A673 (cell line): ENCODE results near the gene METTL22. TPM values are rescaled to one million over a fixed set of nuclear protein-coding genes. Genes with fewer than 3 reads are reported as not detected.

Source experiments
- BruUV-seq: library from RNA; stranded (reverse); fragments of 400-500 nt; replicated peaks from 2 replicates; lab custom pipeline; 2021; lab: Mats Ljungman, UMichigan
- CTCF ChIA-PET: fragments of 300-600 bp; sonication (Branson Sonifier 250); formaldehyde crosslinking; loops from one replicate; lab custom pipeline; 2022; ENCODE audit warnings: antibody characterized with exemption; lab: Charles Lee
- POLR2A ChIA-PET: fragments of 300-600 bp; sonication (Branson Sonifier 250); formaldehyde crosslinking; loops from one replicate; lab custom pipeline; 2022; ENCODE audit warnings: antibody characterized with exemption; ENCODE audit not compliant: low non-redundant PET; lab: Charles Lee
- DNase-seq: peaks from one replicate; pipeline ENCODE4 v3.0.0-alpha.2; 2015; ENCODE audit warnings: low spot score
- H3K27ac ChIP-seq: fragments of 200-600 bp; sonication (generic); 2 replicates; pipeline ENCODE4 v1.5.1; 2016; ENCODE audit warnings: mixed run types, low read depth, mild to moderate bottlenecking, mixed read lengths, antibody characterized with exemption, low read length; ENCODE audit not compliant: poor library complexity, severe bottlenecking
- H3K27me3 ChIP-seq: fragments of 200-600 bp; sonication (generic); replicated peaks from 2 replicates; pipeline ENCODE4 v1.6.1; 2017; ENCODE audit warnings: mixed run types, low read depth, mild to moderate bottlenecking, mixed read lengths, antibody characterized with exemption, low read length; ENCODE audit not compliant: insufficient read depth, poor library complexity
- H3K36me3 ChIP-seq: fragments of 200-600 bp; sonication (generic); 2 replicates; pipeline ENCODE4 v1.6.1; 2016; ENCODE audit warnings: mixed run types, mild to moderate bottlenecking, mixed read lengths, antibody characterized with exemption, low read length; ENCODE audit not compliant: insufficient read depth, poor library complexity, severe bottlenecking
- H3K4me1 ChIP-seq: fragments of 200-600 bp; sonication (generic); 2 replicates; pipeline ENCODE4 v1.6.1; 2017; ENCODE audit warnings: mixed run types, mild to moderate bottlenecking, mixed read lengths, antibody characterized with exemption, low read length; ENCODE audit not compliant: insufficient read depth, poor library complexity, severe bottlenecking
- H3K4me3 ChIP-seq: fragments of 200-600 bp; sonication (generic); 2 replicates; pipeline ENCODE4 v1.5.1; 2016; ENCODE audit warnings: low read depth, mixed run types, mild to moderate bottlenecking, mixed read lengths, low read length; ENCODE audit not compliant: poor library complexity, severe bottlenecking
- H3K9me3 ChIP-seq: fragments of 200-600 bp; sonication (generic); 2 replicates; pipeline ENCODE4 v1.6.1; 2016; ENCODE audit warnings: mixed run types, low read depth, mild to moderate bottlenecking, mixed read lengths, antibody characterized with exemption, low read length; ENCODE audit not compliant: poor library complexity, severe bottlenecking
- EZH2 ChIP-seq: fragments of 200-600 bp; sonication (generic); IDR thresholded peaks from 2 replicates; pipeline ENCODE4 v1.6.1; 2017; ENCODE audit warnings: borderline replicate concordance, low read depth, mild to moderate bottlenecking, mixed read lengths, antibody characterized with exemption, low read length; ENCODE audit not compliant: poor library complexity, severe bottlenecking
- intact Hi-C: fragments of 100-400 bp; cut with micrococcal nuclease; formaldehyde crosslinking; loops from one replicate; pipeline ENCODE4 v1.10.0; 2022; ENCODE audit not compliant: unreplicated experiment
- total RNA-seq: library from RNA; stranded (reverse); gene quantifications from 2 replicates; pipeline ENCODE4 v1.2.3, GENCODE V29; 2021
- TF ChIP-seq, protein P1 (sequence below): fragments of 300-800, 200-600 bp; sonication (generic); conservative IDR thresholded peaks from 2 replicates; pipeline ENCODE4 v1.5.1; 2017; ENCODE audit warnings: low read depth, mild to moderate bottlenecking, antibody characterized with exemption, low read length, moderate library complexity, mixed read lengths

The METTL22 gene
- total RNA-seq, 1 experiment from 2014 or later, result 91.2 TPM

DNA sequence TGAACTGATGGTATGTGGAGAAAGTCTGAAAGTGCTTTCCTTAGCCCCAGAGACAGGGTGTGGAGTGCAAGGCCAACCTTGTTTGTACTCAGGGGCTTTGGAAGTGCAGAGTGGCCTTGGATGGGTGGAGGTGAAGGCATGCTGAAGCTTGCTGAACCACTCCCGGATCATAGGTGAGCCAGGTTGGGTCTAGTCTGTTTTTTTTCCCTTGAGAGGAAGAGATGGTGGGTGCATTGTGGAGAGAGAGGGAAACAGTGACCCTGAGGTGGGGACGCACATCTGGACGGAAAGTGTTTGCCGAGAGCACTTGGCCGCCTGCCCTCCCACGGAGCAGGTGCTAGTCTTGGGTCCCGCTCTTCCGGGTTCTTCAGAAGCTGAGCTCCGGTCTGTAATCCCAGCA lies 65.4 kb downstream of the METTL22 start:
- ChIA-PET POLR2A (no interaction called here), CTCF (no interaction called here)
- DNase-seq, result no peak
- Histone ChIP-seq H3K4me1 (no peaks in the 10 kb centered on the region), H3K36me3 (no peaks in the 10 kb centered on the region), H3K27me3 (no peaks in the 10 kb centered on the region), H3K4me3 (no peak overlapping the region), H3K27ac (no peak overlapping the region), H3K9me3 (peaks cover 15% of the 10 kb centered on the region)
- intact Hi-C loops, result no loop called here
- TF ChIP-seq, protein P1, sequence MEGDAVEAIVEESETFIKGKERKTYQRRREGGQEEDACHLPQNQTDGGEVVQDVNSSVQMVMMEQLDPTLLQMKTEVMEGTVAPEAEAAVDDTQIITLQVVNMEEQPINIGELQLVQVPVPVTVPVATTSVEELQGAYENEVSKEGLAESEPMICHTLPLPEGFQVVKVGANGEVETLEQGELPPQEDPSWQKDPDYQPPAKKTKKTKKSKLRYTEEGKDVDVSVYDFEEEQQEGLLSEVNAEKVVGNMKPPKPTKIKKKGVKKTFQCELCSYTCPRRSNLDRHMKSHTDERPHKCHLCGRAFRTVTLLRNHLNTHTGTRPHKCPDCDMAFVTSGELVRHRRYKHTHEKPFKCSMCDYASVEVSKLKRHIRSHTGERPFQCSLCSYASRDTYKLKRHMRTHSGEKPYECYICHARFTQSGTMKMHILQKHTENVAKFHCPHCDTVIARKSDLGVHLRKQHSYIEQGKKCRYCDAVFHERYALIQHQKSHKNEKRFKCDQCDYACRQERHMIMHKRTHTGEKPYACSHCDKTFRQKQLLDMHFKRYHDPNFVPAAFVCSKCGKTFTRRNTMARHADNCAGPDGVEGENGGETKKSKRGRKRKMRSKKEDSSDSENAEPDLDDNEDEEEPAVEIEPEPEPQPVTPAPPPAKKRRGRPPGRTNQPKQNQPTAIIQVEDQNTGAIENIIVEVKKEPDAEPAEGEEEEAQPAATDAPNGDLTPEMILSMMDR, result no peak
- no peak for TF ChIP-seq EZH2
- BruUV-seq, result no TSS peak

- intact Hi-C loops, result no loop called here
These were observed 68.2 kb downstream of the METTL22 start for GRCh38 chr16:8689686-8690085.

DNA sequence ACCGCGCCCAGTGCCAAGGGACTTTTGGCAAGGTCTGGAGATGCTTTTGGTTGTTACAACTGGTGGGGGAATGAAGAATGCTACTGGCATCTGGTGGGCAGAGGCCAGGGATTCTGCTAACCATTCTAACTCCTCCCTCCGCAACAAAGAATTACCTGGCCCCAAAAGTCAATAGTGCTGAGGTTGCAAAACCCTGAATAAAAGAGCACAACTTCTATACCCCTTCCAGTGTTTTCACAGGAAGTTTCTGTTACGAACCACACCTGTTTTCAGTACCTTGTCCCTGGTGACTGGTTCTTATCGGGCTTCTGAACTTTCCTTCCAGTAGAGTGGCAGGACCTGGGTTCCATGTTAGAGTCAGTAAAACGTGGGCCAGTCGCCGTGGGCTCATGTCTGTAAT lies 70.2 kb downstream of the METTL22 start:
- intact Hi-C loops, result no loop called here
- no TSS peak for BruUV-seq
- no peak for TF ChIP-seq EZH2
- TF ChIP-seq, protein P1, result no peak
- Histone ChIP-seq H3K27ac (no peak overlapping the region), H3K27me3 (no peaks in the 10 kb centered on the region), H3K4me3 (no peak overlapping the region), H3K36me3 (no peaks in the 10 kb centered on the region), H3K9me3 (peaks cover 15% of the 10 kb centered on the region), H3K4me1 (no peaks in the 10 kb centered on the region)
- ChIA-PET CTCF (no interaction called here), POLR2A (no interaction called here)
- DNase-seq, result no peak

More at GRCh38 chr16:8689686-8690085, 68.2 kb downstream of the METTL22 start:
- H3K27ac ChIP-seq, result no peak overlapping the region
- H3K27me3 ChIP-seq, result no peaks in the 10 kb centered on the region
- ChIA-PET POLR2A (no interaction called here), CTCF (no interaction called here)
- H3K9me3 ChIP-seq, result peaks cover 15% of the 10 kb centered on the region
- H3K4me3 ChIP-seq, result no peak overlapping the region
- no peaks in the 10 kb centered on the region for H3K4me1 ChIP-seq
- TF ChIP-seq, protein P1, result no peak
- TF ChIP-seq EZH2, result no peak
- no TSS peak for BruUV-seq
- no peak for DNase-seq
- H3K36me3 ChIP-seq, result no peaks in the 10 kb centered on the region
